Neural progenitor cell (in vitro differentiated cells): Measurements from ENCODE around the gene PAK1.

Experiments used
- CTCF ChIP-seq: fragments of 200-600 bp; sonication (generic); IDR thresholded peaks from 2 replicates; pipeline ENCODE4 v1.5.1; 2017; ENCODE audit warnings: antibody characterized with exemption, mild to moderate bottlenecking
- EZH2phosphoT487 ChIP-seq: fragments of 200-600 bp; sonication (generic); IDR thresholded peaks from 2 replicates; pipeline ENCODE4 v1.6.1; 2017; ENCODE audit warnings: antibody characterized with exemption

GRCh38 chr11:77467233-77467632 is 6.7 kb downstream of the PAK1 start:
- TF ChIP-seq CTCF (no peak), EZH2phosphoT487 (no peak)
